Calu3 (cell line): ENCODE results near the gene F5. TPM values are rescaled to one million over a fixed set of nuclear protein-coding genes. Genes with fewer than 3 reads are reported as not detected.

Experiments
- BruUV-seq: library from RNA; stranded (reverse); fragments of 400-500 nt; replicated peaks from 2 replicates; lab custom pipeline; 2021; lab: Mats Ljungman, UMichigan
- CTCF ChIA-PET: fragments of 300-600 bp; sonication (Branson Sonifier 250); formaldehyde crosslinking; loops from one replicate; lab custom pipeline; 2022; ENCODE audit warnings: antibody characterized with exemption; lab: Charles Lee
- DNase-seq: peaks from one replicate; pipeline ENCODE4 v3.0.0; 2022
- H3K27ac Mint-ChIP-seq: one replicate; pipeline ENCODE4 v1.8.0; 2022; ENCODE audit warnings: mixed read lengths; ENCODE audit not compliant: unreplicated experiment
- H3K27me3 Mint-ChIP-seq: one replicate; pipeline ENCODE4 v1.8.0; 2022; ENCODE audit warnings: mixed read lengths; ENCODE audit not compliant: unreplicated experiment
- H3K36me3 Mint-ChIP-seq: one replicate; pipeline ENCODE4 v1.8.0; 2022; ENCODE audit warnings: mild to moderate bottlenecking, moderate library complexity, mixed read lengths; ENCODE audit not compliant: insufficient read depth, unreplicated experiment
- H3K4me1 Mint-ChIP-seq: one replicate; pipeline ENCODE4 v1.8.0; 2022; ENCODE audit warnings: mild to moderate bottlenecking, low read depth, mixed read lengths; ENCODE audit not compliant: unreplicated experiment
- H3K4me3 Mint-ChIP-seq: one replicate; pipeline ENCODE4 v1.8.0; 2022; ENCODE audit warnings: mild to moderate bottlenecking, low read depth, moderate library complexity, mixed read lengths; ENCODE audit not compliant: unreplicated experiment
- H3K9me3 Mint-ChIP-seq: one replicate; pipeline ENCODE4 v1.8.0; 2022; ENCODE audit warnings: low read depth, mixed read lengths; ENCODE audit not compliant: unreplicated experiment
- CTCF ChIP-seq: fragments of 200-600 bp; IDR thresholded peaks from one replicate; pipeline ENCODE4 v1.8.0; 2022; ENCODE audit warnings: antibody characterized with exemption; ENCODE audit not compliant: unreplicated experiment
- intact Hi-C: fragments of 100-400 bp; cut with micrococcal nuclease; formaldehyde crosslinking; loops from one replicate; pipeline ENCODE4 v1.10.0; 2022; ENCODE audit not compliant: unreplicated experiment
- total RNA-seq: library from RNA; stranded (reverse); gene quantifications from 2 replicates; pipeline ENCODE4 v1.2.3, GENCODE V29; 2022

Gene F5
- total RNA-seq, 1 experiment from 2014 or later, result 8.1 TPM

GRCh38 chr1:169620565-169620964 is 34.3 kb upstream of the F5 start:
- Mint-ChIP-seq H3K4me1 (no peaks in the 10 kb centered on the region), H3K4me3 (no peak overlapping the region), H3K36me3 (no peaks in the 10 kb centered on the region), H3K27me3 (no peaks in the 10 kb centered on the region), H3K27ac (no peak overlapping the region), H3K9me3 (no peaks in the 10 kb centered on the region)
- no peak for DNase-seq
- no TSS peak for BruUV-seq
- no peak for TF ChIP-seq CTCF
- CTCF ChIA-PET, result interaction anchor here (0.6 kb wide), 1 partner anchor 17 kb away, joined by 3 read pairs; no protein-coding TSS in a partner anchor
- intact Hi-C loops, result no loop called here

- intact Hi-C loops, result no loop called here
- Mint-ChIP-seq H3K4me3 (no peak overlapping the region), H3K36me3 (no peaks in the 10 kb centered on the region), H3K9me3 (no peaks in the 10 kb centered on the region), H3K27ac (no peak overlapping the region), H3K27me3 (no peaks in the 10 kb centered on the region), H3K4me1 (no peaks in the 10 kb centered on the region)
- no peak for DNase-seq
- CTCF ChIA-PET, result no interaction called here
- no peak for TF ChIP-seq CTCF
- no TSS peak for BruUV-seq
Observed at GRCh38 chr1:169618367-169618766, 32.1 kb upstream of the F5 start.

- TF ChIP-seq CTCF, result no peak
- intact Hi-C loops, result no loop called here
- BruUV-seq, result no TSS peak
- no peak for DNase-seq
- CTCF ChIA-PET, result no interaction called here
- no peak overlapping the region for H3K27ac Mint-ChIP-seq
- H3K9me3 Mint-ChIP-seq, result no peaks in the 10 kb centered on the region
- no peaks in the 10 kb centered on the region for H3K4me1 Mint-ChIP-seq
- no peaks in the 10 kb centered on the region for H3K36me3 Mint-ChIP-seq
- H3K27me3 Mint-ChIP-seq, result no peaks in the 10 kb centered on the region
- no peak overlapping the region for H3K4me3 Mint-ChIP-seq
Observed at GRCh38 chr1:169615803-169616202, 29.5 kb upstream of the F5 start.

- Mint-ChIP-seq H3K4me1 (no peaks in the 10 kb centered on the region), H3K27ac (no peak overlapping the region), H3K36me3 (no peaks in the 10 kb centered on the region), H3K9me3 (no peaks in the 10 kb centered on the region), H3K4me3 (no peak overlapping the region), H3K27me3 (no peaks in the 10 kb centered on the region)
- intact Hi-C loops, result no loop called here
- CTCF ChIA-PET, result interaction anchor here (0.6 kb wide), 1 partner anchor 273 kb away, joined by 4 read pairs; no protein-coding TSS in a partner anchor
- no peak for TF ChIP-seq CTCF
- BruUV-seq, result no TSS peak
- DNase-seq, result no peak
Observed at GRCh38 chr1:169610858-169611257, 24.6 kb upstream of the F5 start.
